OCI-LY3 (cell line): ENCODE measurements around the gene ZNF627.

Experiments
- EZH2phosphoT487 ChIP-seq: fragments of 200-600 bp; shearing (Covaris generic); IDR thresholded peaks from 2 replicates; pipeline ENCODE4 v1.6.1; 2018; ENCODE audit warnings: antibody characterized with exemption, mixed run types, low read depth
- TF ChIP-seq, protein P1 (sequence below): fragments of 200-600, 300-600 bp; sonication (generic); IDR thresholded peaks from 2 replicates; pipeline ENCODE4 v1.5.1; 2014; ENCODE audit warnings: antibody characterized with exemption, low read length, low read depth

GRCh38 chr19:11617180-11618062 lies 20.1 kb downstream of the ZNF627 start:
- TF ChIP-seq, protein P1, sequence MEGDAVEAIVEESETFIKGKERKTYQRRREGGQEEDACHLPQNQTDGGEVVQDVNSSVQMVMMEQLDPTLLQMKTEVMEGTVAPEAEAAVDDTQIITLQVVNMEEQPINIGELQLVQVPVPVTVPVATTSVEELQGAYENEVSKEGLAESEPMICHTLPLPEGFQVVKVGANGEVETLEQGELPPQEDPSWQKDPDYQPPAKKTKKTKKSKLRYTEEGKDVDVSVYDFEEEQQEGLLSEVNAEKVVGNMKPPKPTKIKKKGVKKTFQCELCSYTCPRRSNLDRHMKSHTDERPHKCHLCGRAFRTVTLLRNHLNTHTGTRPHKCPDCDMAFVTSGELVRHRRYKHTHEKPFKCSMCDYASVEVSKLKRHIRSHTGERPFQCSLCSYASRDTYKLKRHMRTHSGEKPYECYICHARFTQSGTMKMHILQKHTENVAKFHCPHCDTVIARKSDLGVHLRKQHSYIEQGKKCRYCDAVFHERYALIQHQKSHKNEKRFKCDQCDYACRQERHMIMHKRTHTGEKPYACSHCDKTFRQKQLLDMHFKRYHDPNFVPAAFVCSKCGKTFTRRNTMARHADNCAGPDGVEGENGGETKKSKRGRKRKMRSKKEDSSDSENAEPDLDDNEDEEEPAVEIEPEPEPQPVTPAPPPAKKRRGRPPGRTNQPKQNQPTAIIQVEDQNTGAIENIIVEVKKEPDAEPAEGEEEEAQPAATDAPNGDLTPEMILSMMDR = no peak
- TF ChIP-seq EZH2phosphoT487 = no peak
